ENCODE results near the gene ZDHHC3.

Gene ZDHHC3

DNA sequence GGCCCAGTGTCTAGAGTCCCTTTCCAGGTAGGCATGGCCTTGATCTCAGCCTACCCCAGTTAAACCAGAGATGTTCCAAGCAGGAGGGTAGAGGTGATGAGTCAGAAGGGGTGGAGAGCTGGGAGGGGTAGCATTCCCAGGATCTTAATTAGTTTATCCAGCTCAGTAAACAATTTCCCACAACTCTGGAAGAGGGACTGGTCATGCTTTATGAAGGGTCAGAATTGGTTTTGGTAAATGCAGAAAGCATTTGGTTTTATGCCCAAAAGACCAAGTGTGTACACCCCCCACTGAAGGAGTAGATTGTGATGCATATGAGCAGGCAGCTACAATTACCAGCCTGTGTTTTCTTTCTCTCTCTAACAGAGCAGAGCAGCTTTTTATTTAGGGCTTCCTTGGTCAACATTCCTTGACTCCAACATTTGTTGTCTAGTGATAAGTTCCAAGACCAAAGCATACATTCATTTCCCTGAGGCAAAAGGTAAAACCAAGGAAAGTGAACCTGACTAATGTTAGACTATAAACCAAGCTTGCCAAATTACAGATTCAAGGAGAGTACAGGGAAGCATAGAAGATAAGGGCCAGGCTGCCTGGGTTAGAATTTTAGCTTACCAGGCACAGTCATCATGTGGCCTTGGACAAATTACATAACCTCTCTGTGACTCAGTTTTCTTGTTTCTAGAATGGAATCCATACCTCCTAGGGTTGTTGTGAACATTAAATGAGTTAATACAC is 17.7 kb upstream of the ZDHHC3 start:
- H3K4me3 ChIP-seq (replicated peaks; ENCODE audit: insufficient read depth, low read length): no peak overlapping the region
- no peaks in the 10 kb centered on the region for H3K27me3 ChIP-seq (ENCODE audit: insufficient read depth, poor library complexity, severe bottlenecking)
- TF ChIP-seq, protein P1, sequence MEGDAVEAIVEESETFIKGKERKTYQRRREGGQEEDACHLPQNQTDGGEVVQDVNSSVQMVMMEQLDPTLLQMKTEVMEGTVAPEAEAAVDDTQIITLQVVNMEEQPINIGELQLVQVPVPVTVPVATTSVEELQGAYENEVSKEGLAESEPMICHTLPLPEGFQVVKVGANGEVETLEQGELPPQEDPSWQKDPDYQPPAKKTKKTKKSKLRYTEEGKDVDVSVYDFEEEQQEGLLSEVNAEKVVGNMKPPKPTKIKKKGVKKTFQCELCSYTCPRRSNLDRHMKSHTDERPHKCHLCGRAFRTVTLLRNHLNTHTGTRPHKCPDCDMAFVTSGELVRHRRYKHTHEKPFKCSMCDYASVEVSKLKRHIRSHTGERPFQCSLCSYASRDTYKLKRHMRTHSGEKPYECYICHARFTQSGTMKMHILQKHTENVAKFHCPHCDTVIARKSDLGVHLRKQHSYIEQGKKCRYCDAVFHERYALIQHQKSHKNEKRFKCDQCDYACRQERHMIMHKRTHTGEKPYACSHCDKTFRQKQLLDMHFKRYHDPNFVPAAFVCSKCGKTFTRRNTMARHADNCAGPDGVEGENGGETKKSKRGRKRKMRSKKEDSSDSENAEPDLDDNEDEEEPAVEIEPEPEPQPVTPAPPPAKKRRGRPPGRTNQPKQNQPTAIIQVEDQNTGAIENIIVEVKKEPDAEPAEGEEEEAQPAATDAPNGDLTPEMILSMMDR (IDR thresholded peaks at IDR 0.05; ENCODE audit: insufficient read depth, low read length): no peak
- no peak for TF ChIP-seq POLR2AphosphoS5 (IDR thresholded peaks at IDR 0.05; ENCODE audit: low read depth)
- TF ChIP-seq, protein P2, sequence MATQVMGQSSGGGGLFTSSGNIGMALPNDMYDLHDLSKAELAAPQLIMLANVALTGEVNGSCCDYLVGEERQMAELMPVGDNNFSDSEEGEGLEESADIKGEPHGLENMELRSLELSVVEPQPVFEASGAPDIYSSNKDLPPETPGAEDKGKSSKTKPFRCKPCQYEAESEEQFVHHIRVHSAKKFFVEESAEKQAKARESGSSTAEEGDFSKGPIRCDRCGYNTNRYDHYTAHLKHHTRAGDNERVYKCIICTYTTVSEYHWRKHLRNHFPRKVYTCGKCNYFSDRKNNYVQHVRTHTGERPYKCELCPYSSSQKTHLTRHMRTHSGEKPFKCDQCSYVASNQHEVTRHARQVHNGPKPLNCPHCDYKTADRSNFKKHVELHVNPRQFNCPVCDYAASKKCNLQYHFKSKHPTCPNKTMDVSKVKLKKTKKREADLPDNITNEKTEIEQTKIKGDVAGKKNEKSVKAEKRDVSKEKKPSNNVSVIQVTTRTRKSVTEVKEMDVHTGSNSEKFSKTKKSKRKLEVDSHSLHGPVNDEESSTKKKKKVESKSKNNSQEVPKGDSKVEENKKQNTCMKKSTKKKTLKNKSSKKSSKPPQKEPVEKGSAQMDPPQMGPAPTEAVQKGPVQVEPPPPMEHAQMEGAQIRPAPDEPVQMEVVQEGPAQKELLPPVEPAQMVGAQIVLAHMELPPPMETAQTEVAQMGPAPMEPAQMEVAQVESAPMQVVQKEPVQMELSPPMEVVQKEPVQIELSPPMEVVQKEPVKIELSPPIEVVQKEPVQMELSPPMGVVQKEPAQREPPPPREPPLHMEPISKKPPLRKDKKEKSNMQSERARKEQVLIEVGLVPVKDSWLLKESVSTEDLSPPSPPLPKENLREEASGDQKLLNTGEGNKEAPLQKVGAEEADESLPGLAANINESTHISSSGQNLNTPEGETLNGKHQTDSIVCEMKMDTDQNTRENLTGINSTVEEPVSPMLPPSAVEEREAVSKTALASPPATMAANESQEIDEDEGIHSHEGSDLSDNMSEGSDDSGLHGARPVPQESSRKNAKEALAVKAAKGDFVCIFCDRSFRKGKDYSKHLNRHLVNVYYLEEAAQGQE (IDR thresholded peaks at IDR 0.05; ENCODE audit: insufficient replicate concordance, low read depth): no peak
- no peak for TF ChIP-seq GABPA (IDR thresholded peaks at IDR 0.05; ENCODE audit: low read depth)
- TF ChIP-seq SPI1 (IDR thresholded peaks at IDR 0.05; ENCODE audit: borderline replicate concordance, low read depth): no peak
- DNase-seq (ENCODE audit: low read depth in 1 of 2, low spot score in 1 of 2): no peak
- H3K27ac ChIP-seq (replicated peaks): no peak overlapping the region

DNA sequence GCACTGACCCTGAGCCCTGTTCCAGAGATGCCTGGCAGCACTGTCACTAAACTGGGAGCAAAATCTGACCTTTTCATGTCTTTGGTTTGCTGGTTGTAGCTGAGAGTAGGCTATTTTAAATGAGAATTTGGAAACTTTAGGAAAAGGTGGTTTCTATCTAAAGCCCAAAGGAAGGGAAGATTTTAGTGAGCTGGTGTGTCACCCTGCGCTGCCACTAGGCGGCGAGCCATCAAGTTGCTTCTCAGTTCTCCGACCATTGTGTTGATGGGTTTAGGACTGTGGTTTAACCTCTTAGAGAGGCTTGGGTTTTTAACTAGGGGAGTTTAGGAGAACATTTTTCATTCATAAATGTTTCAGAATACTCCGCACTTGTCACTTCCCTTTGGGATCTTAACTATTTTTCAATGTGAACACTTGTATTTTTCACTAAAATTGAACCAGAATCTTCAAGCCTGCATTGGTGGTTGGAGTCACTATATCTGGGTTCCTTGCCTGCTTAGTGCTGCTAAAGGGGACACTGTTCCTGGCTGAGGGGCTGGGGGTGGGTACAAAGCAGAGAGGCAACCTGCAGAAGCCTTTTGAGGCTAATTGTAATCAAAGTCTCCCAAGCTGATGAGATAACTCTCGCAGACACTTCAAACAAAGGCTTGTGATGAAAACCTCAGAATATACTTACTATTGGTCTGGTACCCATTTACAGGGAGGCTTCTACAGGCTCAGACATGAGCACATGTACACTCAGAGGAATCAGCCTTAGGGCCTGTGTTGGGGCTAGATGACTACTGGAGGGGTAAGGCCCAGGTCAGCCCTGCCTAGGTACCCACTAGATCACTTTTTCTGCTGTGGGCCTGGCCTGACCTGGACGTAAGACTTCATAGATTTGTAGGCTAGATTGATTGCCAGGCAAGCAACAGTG is 16.8 kb upstream of the ZDHHC3 start:
- no peak overlapping the region for H3K27ac ChIP-seq (replicated peaks)
- TF ChIP-seq GABPA (IDR thresholded peaks at IDR 0.05; ENCODE audit: low read depth): no peak
- TF ChIP-seq, protein P1 (IDR thresholded peaks at IDR 0.05; ENCODE audit: insufficient read depth, low read length): peak; percentile 54
- H3K27me3 ChIP-seq (ENCODE audit: insufficient read depth, poor library complexity, severe bottlenecking): no peaks in the 10 kb centered on the region
- peak in 1 of 2 experiments; percentile 20 for DNase-seq (ENCODE audit: low read depth in 1 of 2, low spot score in 1 of 2)
- H3K4me3 ChIP-seq (replicated peaks; ENCODE audit: insufficient read depth, low read length): no peak overlapping the region

DNA sequence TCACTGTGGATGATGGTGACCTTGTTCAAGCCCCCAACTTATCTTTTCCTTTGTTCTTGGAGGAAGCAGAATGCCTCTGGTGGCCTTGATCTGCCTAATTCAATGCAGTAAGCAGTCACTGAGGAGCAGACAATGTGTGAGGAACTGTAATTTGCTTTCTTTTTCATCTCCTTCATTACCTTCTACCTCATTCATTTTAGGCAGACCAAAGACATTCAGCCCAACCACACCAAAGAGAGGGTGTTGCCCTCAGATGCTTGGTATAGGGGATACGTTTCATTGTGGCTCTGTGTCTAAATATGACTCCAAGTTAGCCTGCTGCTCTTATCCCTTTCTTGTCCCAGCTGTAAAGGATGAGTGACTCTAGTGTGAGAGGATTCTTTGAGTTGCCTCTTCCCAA is 15.4 kb upstream of the ZDHHC3 start:
- Histone ChIP-seq H3K27me3 (ENCODE audit: insufficient read depth, poor library complexity, severe bottlenecking) (no peaks in the 10 kb centered on the region), H3K27ac (replicated peaks) (no peak overlapping the region), H3K4me3 (replicated peaks; ENCODE audit: insufficient read depth, low read length) (no peak overlapping the region)
- no peak for DNase-seq (ENCODE audit: low read depth in 1 of 2, low spot score in 1 of 2)
- TF ChIP-seq POLR2AphosphoS5 (IDR thresholded peaks at IDR 0.05; ENCODE audit: low read depth) (no peak), SPI1 (IDR thresholded peaks at IDR 0.05; ENCODE audit: borderline replicate concordance, low read depth) (no peak), GABPA (IDR thresholded peaks at IDR 0.05; ENCODE audit: low read depth) (no peak)
- TF ChIP-seq, protein P2 (IDR thresholded peaks at IDR 0.05; ENCODE audit: insufficient replicate concordance, low read depth): no peak
- TF ChIP-seq, protein P1 (IDR thresholded peaks at IDR 0.05; ENCODE audit: insufficient read depth, low read length): no peak
